ENCODE results near the gene RNGTT.
"Not testable (repeated sequence)": the region's sequence is repeated elsewhere in the genome, so short reads cannot be mapped to it uniquely, and the experiment has no call there.

Gene RNGTT

DNA sequence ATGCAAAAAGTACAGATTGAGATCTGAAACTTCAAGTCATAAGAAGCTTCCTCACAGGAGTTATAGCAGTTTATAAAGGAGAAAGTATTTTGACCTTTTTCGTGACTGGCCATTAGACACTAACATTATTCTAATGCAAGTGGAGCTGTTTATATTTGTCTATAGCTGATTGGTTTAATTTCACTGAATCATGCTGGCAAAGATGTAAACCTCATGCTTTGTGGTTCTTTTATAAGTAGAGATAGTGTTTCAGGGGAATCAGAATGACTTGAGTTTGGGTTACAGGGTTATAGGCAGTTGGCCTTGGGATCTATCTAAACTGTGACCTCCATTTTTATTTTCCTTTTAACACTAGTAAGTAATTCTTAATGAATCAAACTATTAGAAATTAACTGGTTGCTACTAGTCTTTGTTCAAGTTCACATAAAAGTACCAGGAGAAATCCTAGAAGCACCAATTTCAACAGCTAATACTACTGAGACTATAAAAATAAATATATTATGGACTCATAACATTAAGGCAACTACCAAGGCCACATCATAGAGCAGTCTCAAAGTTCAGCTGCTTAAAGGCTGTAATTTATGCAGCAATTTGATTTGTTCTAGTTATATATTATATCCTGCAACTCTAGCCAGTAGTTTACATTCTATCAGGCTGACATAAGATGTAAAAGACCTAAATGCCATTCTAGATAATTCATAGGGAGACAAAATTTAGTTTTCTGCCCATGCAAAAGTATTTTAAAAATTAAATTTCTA is 94.0 kb downstream of the RNGTT start:
- FAIRE-seq (no peak), DNase-seq (ENCODE audit: low spot score) (peak; percentile 9)

DNA sequence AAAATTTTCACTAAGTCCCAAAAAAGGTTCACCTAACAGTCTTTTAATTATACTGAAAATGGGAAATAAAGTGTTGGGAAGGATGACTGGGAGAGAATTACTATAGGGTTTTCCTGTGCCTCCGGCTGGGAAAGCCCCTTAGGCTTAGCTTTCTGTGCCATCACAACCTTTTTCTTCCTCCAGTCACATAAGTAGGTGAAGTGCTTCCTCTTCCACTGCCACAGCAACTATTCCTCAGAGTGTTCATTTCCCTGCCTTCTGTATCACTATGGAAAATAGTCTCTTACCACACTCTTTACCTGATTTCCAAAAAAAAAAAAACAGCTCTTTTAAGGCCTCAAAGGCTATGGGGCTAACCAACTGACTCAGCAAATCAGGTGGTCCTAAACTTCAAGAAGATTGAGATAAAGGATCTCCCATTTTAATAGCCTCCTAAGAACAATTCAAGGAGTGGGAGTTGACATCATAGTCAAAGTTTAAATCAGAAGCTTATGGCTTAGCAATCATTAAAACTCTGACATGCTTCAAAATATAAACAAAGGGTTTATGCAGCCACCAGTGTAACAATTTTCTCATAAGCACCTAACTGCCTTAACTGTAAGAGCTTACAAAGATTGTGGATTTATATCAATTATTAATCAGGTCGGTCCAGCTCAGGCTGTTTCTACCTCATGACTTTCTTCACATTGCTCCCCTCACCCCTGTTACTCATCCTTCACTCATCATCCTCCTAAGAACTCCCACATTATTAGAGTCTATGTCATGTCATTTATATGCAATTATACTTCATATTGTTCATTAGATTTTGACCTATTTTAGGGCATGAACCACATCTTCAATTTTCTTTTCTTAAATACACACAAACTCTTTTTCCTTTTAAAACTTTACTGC is 95.3 kb downstream of the RNGTT start:
- peak; percentile 93 for DNase-seq (ENCODE audit: low spot score)
- FAIRE-seq, result peak; percentile 98

DNA sequence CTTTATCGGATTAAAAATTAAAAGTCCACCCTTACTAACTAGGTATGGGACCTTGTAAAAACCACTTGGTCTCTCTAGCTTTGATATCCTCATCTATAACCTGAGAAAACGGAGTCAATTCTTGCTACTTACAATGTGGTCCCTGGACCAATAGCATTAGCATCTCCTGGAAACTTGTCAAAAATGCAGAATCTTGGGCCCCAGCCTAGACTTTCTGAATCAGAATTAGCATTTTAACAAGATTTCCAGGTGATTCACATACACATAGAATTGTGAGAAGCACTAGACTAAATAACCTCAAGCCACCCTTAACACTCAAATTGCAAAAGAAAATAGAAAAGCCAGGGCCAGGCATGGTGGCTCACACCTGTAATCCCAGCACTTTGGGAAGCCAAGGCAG is 96.6 kb downstream of the RNGTT start:
- DNase-seq (ENCODE audit: low spot score) (no peak), FAIRE-seq (no peak)

DNA sequence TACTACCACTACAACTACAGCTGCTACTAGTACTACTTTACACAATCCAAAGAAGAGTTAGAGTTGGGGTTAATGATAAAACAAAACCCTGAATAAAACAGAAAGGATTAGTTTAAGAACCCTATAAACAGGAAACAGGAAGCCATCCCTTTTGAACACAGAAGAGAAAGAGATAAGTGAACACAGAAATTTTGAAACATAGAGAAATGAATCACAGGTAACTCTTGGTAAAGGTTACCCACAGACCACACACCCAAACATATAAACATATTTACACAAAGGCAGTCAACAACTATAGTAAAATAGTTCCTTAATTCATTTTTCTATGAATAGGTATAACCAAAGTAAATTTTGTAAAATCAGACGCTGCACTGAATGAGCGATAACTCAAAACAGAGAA is 98.1 kb downstream of the RNGTT start:
- no peak for FAIRE-seq
- no peak for DNase-seq (ENCODE audit: low spot score)

GRCh38 chr6:88864359-88865054 is 98.9 kb downstream of the RNGTT start:
- FAIRE-seq, result no peak
- no peak for DNase-seq (ENCODE audit: low spot score)

GRCh38 chr6:88860310-88860709 is 103.1 kb downstream of the RNGTT start:
- DNase-seq (ENCODE audit: low spot score) (no peak), FAIRE-seq (no peak)

GRCh38 chr6:88858455-88858854 is 105.0 kb downstream of the RNGTT start:
- DNase-seq (ENCODE audit: low spot score), result no peak
- FAIRE-seq, result no peak

- DNase-seq (ENCODE audit: low spot score) (no peak), FAIRE-seq (no peak)
These were observed 106.9 kb downstream of the RNGTT start for GRCh38 chr6:88856566-88856965.

- FAIRE-seq (no peak), DNase-seq (ENCODE audit: low spot score) (no peak)
These were observed 107.8 kb downstream of the RNGTT start for GRCh38 chr6:88855541-88856147.

- FAIRE-seq (no peak), DNase-seq (ENCODE audit: low spot score) (no peak)
These were observed 110.6 kb downstream of the RNGTT start for GRCh38 chr6:88852775-88853174.

DNA sequence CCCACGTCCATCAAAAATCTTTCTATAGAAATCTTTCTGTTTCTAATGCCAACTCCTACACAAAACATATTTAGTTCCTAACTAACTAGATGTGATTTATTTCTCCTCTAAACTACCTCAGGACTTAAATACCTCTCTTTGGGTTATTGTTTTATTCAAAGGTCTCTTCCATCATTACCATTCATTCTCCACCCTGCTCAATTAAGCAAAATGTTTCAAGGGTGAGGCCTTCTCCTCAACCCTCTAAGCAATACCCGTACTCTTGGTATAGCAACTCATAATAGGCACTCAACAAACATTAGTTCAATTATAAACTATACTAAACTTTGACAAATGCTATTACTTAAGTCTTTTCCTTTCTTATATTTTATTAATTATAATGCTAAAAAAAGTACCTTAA is 111.4 kb downstream of the RNGTT start:
- FAIRE-seq (no peak), DNase-seq (ENCODE audit: low spot score) (no peak)

GRCh38 chr6:88848870-88849269 is 114.5 kb downstream of the RNGTT start:
- DNase-seq (ENCODE audit: low spot score) (no peak), FAIRE-seq (no peak)

DNA sequence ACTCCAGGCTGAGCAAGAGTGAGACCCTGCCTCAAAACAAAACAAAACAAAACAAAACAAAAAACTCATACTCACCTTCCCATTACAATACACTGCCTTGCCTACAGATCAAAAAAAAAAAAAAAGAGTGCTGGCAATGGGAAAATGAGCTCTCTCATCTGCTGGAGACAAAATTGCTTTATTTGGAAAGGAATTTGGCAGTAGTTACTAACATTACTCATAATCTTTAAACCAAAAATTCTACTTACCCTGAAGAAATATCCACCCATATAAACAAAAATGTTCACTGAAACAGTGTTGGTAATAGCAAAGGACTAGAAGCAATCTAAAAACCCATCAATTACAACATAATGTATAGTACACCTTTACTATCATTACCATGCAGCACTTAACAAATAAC is 120.4 kb downstream of the RNGTT start:
- DNase-seq (ENCODE audit: low spot score) (no peak), FAIRE-seq (no peak)

DNA sequence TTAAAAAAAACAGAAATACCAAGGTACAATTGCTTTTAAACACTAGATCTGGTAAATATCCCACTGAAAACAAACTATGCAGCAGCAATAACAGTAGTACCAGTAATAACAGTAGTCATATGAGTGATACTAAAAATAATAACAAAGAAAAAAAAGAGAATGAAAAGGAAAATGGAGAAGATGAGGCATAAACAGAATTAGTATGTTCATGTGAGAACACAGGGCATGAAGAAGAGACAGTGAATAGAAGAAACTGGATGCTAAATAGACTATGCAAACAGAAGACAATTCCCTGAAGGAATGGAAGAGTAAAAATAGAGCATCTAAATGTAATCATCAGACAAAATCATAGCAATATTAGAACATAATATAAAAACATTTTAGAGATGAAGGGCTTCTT is 121.1 kb downstream of the RNGTT start:
- no peak for DNase-seq (ENCODE audit: low spot score)
- FAIRE-seq, result no peak

DNA sequence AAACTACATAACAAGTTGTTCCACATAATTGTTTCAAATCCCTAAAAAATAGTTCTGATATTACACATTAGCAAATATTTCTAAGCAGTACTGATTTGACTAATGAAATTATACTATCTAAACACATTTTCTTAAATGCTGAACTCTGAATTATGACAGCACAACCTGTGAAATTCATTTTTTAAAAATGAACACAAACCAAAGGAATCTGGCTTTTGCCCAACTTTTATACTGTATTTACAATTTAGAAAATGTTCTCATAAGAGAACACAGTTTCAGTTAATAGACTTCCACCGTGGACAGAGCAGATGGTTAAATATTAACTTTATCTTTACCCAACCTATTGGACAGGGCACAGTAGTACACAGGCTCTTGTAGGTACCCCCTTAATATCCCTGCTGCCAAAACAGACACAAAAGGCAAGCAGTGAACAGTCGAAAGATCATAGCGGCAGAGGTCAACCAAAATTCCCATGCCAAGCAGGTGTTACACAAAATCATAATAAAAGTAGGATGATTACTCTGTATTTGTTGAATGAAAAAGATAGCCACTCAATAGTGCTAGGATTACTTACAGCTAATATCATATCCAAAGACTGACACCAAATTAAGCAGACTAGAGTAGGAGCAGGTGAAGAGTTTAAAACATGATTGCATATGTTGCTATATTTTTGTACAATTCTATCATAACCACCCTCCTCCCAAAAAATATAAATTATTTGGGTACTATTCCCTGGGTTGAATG is 122.5 kb downstream of the RNGTT start:
- FAIRE-seq (no peak), DNase-seq (ENCODE audit: low spot score) (no peak)

DNA sequence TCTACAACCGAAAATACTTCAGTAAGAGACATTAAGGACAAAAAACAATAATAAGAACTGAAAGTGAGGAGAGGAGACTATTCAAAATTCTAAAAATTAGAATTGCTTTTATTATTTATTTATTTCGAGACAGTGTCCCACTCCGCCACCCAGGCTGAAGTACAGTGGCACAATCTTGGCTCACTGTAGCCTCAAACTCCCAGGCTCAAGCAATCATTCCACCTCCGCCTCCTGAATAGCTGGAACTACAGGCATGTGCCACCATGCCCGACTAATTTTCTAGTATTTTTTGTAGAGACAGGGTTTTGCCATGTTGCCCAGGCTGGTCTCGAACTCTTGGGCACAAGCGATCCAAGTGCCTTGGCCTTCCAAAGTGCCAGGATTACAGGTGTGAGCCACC is 123.1 kb downstream of the RNGTT start:
- FAIRE-seq, result no peak

GRCh38 chr6:88839280-88839679 is 124.1 kb downstream of the RNGTT start:
- no peak for DNase-seq (ENCODE audit: low spot score)
- FAIRE-seq, result no peak

More for the DNA sequence above, 123.1 kb downstream of the RNGTT start:
- no peak for DNase-seq (ENCODE audit: low spot score)

- DNase-seq (ENCODE audit: low spot score) (no peak), FAIRE-seq (no peak)
These were observed 128.2 kb downstream of the RNGTT start for GRCh38 chr6:88835210-88835609.

GRCh38 chr6:88833071-88833470 is 130.3 kb downstream of the RNGTT start:
- FAIRE-seq; DNase-seq (ENCODE audit: low spot score): not testable (repeated sequence)

DNA sequence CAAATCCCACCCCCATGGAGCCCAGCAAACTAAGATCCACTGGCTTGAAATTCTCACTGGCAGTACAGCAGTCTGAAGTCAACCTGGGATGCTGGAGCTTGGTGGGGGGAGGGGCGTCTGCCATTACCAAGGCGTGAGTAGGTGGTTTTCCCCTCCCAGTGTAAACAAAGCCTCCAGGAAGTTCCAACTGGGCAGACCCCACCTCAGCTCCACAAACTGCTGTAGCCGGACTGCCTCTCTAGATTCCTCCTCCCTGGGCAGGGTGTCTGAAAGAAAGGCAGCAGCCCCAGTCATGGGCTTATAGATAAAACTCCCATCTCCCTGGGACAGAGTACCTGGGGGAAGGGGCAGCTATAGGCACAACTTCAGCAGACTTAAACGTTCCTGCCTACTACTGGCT is 135.8 kb downstream of the RNGTT start:
- not testable (repeated sequence) for DNase-seq (ENCODE audit: low spot score); FAIRE-seq

DNA sequence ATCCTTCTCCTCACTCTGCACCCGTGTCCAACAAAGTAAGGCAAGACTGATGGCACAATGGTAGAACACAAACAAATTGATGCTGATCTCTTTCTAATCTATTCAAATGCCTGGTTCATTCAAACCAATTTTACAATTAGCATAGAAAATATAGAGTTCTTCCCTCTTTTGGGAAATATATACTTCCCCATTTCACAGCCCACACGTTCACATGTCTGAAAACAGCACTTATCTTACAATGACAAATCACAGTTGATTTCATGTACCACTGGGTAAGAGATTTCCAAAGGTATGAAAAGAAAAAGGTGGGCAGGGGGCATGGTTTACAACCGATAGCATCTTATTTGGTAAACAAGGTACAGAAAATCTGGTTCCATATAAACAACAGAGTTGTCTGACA is 137.6 kb downstream of the RNGTT start:
- DNase-seq (ENCODE audit: low spot score), result no peak
- no peak for FAIRE-seq
